GM12891 (cell line): Measurements from ENCODE around the gene DHRS4.

ENCODE experiments used
- POLR2A ChIP-seq: IDR thresholded peaks from 2 replicates; pipeline ENCODE4 v1.6.1; 2011; ENCODE audit warnings: low read depth, low read length, control low read depth
- POLR2AphosphoS5 ChIP-seq: IDR thresholded peaks from 2 replicates; pipeline ENCODE4 v1.6.1; 2011; ENCODE audit warnings: low read depth, low read length, control low read depth

GRCh38 chr14:23931721-23932289 is 21.8 kb upstream of the DHRS4 start:
- no peak for TF ChIP-seq POLR2AphosphoS5
- TF ChIP-seq POLR2A: no peak
